Neuron (in vitro differentiated cells): Measurements from ENCODE around the gene ZSCAN2.

Experiments
- H2AFZ ChIP-seq: one replicate; pipeline ENCODE4 v1.6.1; 2013; ENCODE audit warnings: low read depth, mild to moderate bottlenecking, inconsistent platforms, low read length, moderate library complexity
- H3K27me3 ChIP-seq: one replicate; pipeline ENCODE4 v1.6.1; 2013; ENCODE audit warnings: low read length; ENCODE audit not compliant: insufficient read depth
- H3K36me3 ChIP-seq: one replicate; pipeline ENCODE4 v1.6.1; 2013; ENCODE audit warnings: low read length; ENCODE audit not compliant: insufficient read depth
- H3K4me1 ChIP-seq: one replicate; pipeline ENCODE4 v1.6.1; 2013; ENCODE audit warnings: low read length; ENCODE audit not compliant: insufficient read depth
- H3K4me3 ChIP-seq: 2 replicates; pipeline ENCODE4 v1.5.1; 2013; ENCODE audit warnings: mild to moderate bottlenecking, low read length, moderate library complexity
- H3K9me3 ChIP-seq: one replicate; pipeline ENCODE4 v1.6.1; 2013; ENCODE audit warnings: low read length

Gene ZSCAN2

DNA sequence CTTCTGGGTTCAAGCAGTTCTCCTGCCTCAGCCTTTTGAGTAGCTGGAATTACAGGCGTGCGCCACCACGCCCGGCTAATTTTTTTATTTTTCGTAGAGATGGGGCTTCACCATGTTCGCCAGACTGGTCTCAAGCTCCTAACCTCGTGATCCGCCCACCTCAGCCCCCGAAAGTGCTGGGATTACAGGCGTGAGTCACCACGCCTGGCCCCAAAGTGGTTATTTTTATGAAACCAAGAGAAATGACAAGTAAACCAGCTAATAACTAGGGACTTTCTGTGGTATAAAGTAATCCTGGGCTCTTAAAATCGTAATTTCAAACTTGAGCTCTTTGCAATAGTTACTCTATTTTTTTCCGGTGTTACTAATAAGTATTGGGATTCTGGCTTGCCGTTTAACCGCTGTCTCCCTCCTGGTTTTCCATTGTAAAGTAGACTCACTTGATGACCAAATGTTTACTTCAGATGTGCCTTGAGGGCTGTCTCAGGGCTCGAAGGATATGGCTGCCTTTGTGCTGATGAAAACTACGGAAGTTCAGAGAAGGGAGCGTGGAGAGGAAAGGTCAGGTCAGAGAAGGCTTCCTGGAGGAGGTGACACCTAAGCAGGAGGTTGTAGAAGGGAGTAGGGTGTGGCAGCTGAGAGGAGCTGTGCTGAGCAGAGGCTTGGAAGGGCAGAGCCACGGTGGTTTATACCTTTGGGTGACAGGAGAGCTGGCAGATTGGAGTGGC lies 4.2 kb downstream of the ZSCAN2 start:
- Histone ChIP-seq H3K36me3 (peaks cover 39% of the 10 kb centered on the region), H3K27me3 (no peaks in the 10 kb centered on the region), H3K9me3 (no peaks in the 10 kb centered on the region), H3K4me3 (no peak overlapping the region), H2AFZ (no peak overlapping the region), H3K4me1 (peaks cover 6% of the 10 kb centered on the region)

DNA sequence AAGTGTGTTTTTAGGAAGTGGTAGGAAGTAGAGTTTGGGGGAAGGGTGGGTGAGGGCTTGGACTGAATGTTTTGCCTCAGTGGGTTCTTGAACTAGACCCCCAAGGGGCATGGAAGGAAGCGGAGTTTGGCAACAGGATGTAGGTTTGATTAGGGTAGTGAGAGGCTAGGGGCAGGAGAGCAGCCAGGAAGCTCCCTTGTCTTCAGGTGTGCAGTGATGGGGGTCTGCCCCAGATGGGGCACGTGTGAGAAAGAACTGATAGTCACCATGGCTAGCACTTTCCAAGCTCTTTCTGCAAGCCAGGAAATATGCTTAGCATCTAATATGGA lies 4.7 kb downstream of the ZSCAN2 start:
- no peaks in the 10 kb centered on the region for H3K9me3 ChIP-seq
- peaks cover 42% of the 10 kb centered on the region for H3K36me3 ChIP-seq
- no peaks in the 10 kb centered on the region for H3K27me3 ChIP-seq
- H3K4me3 ChIP-seq, result no peak overlapping the region
- H3K4me1 ChIP-seq, result peaks cover 6% of the 10 kb centered on the region
- no peak overlapping the region for H2AFZ ChIP-seq

DNA sequence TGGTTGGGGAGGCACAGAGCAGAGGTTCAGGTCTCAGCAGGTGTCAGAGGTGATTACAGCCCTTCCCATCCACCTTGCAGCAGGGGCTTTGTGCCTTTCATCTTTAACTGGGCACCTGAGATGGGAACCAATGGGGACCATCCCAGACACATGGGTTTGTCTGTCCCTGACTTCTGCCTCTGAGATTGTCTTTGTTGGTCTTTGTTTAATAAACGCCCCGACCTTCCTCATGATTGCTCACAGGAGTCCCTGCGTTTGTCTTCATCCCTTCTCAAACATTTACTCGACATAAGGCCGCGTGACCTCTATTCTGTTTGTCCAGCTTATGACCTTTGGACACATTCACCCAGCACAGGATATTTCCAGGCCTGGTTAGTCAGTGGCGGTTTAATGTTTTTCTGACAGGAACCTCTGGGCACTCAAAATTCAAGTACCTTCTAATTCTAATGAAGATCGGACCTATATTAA lies 5.9 kb downstream of the ZSCAN2 start:
- Histone ChIP-seq H3K36me3 (peaks cover 42% of the 10 kb centered on the region), H3K27me3 (no peaks in the 10 kb centered on the region), H2AFZ (no peak overlapping the region)

DNA sequence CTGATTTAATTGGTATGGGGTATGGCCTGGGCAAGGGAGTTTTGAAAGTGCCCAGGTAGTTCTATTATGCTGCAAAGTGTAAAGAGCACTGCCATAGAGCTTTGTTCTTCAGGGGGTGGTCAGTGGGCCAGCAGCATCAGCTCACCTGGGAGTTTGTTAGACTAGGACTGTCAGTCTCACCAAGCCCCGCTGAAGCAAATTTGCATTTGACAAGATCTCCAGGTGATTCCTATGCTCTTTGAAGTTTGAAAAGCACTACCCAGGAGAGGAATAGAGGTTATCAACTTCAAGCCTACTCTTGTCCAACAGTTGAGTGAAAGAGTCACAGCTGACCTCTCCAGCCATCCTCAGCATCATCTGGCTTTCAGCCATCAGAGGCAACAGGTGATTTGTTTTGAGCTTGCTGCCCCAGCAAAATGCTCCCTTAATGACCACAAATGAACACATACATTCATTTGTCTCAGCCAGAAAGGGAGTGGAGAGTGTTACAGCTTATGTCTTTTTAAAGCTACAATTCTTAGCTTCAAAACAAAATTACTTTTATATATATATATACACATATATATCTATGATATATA lies 8.0 kb downstream of the ZSCAN2 start:
- Histone ChIP-seq H3K27me3 (no peaks in the 10 kb centered on the region), H3K4me1 (no peaks in the 10 kb centered on the region), H2AFZ (no peak overlapping the region), H3K9me3 (no peaks in the 10 kb centered on the region), H3K36me3 (peaks cover 39% of the 10 kb centered on the region), H3K4me3 (no peak overlapping the region)

More for the DNA sequence above, 5.9 kb downstream of the ZSCAN2 start:
- H3K4me3 ChIP-seq, result no peak overlapping the region
- H3K9me3 ChIP-seq, result no peaks in the 10 kb centered on the region
- peaks cover under 1% of the 10 kb centered on the region for H3K4me1 ChIP-seq

DNA sequence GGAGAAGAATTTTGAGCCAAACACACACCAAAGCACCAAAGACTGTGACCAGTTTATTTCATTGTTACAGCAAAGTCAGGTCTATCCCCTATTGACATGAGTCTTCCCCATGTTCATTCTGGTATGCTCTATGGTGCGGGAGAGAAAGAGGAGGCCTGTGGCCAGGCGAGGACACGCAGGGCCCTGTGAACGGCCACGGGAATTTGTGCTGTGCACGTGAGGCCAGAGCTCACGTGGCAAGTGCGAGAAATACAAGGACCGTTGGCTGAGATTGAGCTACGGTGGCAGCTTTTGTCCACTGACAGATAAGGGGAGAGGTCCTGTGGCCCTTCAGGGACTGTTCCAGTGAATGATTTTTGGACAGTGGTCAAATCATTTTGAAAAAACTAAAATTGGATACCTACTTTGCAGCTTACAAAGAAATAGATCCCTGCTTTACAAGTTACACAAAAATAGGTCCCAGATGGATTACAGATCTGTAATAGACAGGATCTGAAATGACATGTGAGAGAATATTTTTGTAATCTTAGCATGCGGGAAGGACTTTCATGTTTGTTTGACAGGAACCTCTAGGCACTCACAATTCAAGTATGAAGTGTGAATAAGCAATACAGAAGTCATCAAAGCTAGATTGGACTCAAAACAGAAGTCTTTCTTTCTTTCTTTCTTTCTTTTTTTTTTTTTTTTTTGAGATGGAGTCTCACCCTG lies 9.2 kb downstream of the ZSCAN2 start:
- H2AFZ ChIP-seq, result no peak overlapping the region
- H3K4me3 ChIP-seq, result no peak overlapping the region
- H3K4me1 ChIP-seq, result no peaks in the 10 kb centered on the region
- no peaks in the 10 kb centered on the region for H3K9me3 ChIP-seq
- no peaks in the 10 kb centered on the region for H3K27me3 ChIP-seq
- H3K36me3 ChIP-seq, result peaks cover 30% of the 10 kb centered on the region

DNA sequence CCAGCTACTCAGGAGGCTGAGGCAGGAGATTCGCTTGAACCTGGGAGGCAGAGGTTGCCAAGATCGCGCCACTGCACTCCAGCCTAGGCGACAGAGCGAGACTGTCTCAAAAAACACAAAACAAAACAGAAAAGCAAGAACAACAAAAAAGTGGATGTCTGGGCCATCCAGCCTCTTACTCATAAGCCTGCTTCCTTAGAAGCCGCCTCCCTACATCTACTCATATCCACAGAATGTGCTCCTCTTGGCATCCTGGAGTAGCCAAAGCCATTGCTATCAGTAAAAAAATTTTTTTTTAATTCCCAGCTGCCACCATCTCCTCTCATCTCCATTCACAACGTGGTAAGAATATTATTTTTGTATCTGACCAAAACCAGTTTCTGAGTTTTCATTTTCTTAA lies 10.8 kb downstream of the ZSCAN2 start:
- no peak overlapping the region for H3K4me3 ChIP-seq
- peaks cover 23% of the 10 kb centered on the region for H3K36me3 ChIP-seq
- H3K4me1 ChIP-seq, result no peaks in the 10 kb centered on the region
- H3K27me3 ChIP-seq, result no peaks in the 10 kb centered on the region
- H3K9me3 ChIP-seq, result no peaks in the 10 kb centered on the region
- no peak overlapping the region for H2AFZ ChIP-seq

DNA sequence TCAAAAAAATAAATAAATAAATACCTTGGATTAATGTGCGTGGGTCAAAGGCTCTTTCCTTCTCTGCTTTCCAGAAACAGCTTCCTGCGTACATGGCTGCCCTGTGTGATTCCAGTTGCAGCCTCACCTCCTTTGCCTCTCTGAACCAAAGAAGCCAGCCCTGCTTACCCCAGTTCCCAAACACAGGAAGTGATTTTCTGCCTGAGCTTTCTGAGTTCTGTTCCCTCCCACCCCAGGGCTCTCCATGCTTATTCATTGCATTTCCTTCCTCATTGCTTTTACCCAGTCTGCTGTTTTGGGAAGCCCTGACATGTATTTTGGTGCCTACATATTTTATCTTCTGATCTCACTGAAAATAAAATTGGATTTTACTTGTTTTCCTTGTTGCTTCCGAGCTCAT lies 15.4 kb downstream of the ZSCAN2 start:
- Histone ChIP-seq H3K4me3 (no peak overlapping the region), H3K36me3 (peaks cover 17% of the 10 kb centered on the region), H3K4me1 (no peaks in the 10 kb centered on the region), H3K27me3 (no peaks in the 10 kb centered on the region), H2AFZ (no peak overlapping the region), H3K9me3 (peaks cover 13% of the 10 kb centered on the region)

DNA sequence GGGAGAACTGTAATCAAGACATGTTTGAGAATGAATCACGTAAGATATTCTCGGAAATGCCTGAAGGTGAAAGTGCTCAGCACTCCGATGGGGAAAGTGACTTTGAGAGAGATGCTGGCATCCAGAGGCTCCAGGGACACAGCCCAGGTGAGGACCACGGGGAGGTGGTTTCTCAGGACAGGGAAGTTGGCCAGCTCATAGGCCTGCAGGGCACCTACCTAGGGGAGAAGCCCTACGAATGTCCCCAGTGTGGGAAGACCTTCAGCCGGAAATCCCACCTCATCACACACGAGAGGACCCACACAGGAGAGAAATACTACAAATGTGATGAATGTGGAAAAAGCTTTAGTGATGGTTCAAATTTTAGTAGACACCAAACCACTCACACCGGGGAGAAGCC lies 19.8 kb downstream of the ZSCAN2 start:
- H3K36me3 ChIP-seq, result peaks cover 32% of the 10 kb centered on the region
- no peaks in the 10 kb centered on the region for H3K4me1 ChIP-seq
- H3K9me3 ChIP-seq, result peaks cover 32% of the 10 kb centered on the region
- no peaks in the 10 kb centered on the region for H3K27me3 ChIP-seq
- H3K4me3 ChIP-seq, result no peak overlapping the region
- H2AFZ ChIP-seq, result no peak overlapping the region

DNA sequence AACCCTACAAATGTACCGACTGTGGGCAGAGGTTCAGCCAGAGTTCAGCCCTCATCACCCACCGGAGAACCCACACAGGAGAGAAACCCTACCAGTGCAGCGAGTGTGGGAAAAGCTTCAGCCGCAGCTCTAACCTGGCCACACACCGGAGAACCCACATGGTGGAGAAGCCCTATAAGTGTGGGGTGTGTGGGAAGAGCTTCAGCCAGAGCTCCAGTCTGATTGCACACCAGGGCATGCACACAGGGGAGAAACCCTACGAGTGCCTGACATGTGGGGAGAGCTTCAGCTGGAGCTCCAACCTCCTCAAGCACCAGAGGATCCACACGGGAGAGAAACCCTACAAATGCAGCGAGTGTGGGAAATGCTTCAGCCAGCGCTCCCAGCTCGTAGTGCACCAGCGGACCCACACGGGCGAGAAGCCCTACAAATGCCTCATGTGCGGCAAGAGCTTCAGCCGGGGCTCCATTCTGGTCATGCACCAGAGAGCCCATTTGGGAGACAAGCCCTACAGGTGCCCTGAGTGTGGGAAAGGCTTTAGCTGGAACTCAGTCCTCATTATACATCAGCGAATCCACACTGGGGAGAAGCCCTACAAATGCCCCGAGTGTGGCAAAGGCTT lies 20.7 kb downstream of the ZSCAN2 start:
- Histone ChIP-seq H2AFZ (no peak overlapping the region), H3K27me3 (no peaks in the 10 kb centered on the region), H3K4me3 (no peak overlapping the region), H3K36me3 (peaks cover 29% of the 10 kb centered on the region), H3K4me1 (no peaks in the 10 kb centered on the region), H3K9me3 (peaks cover 32% of the 10 kb centered on the region)

DNA sequence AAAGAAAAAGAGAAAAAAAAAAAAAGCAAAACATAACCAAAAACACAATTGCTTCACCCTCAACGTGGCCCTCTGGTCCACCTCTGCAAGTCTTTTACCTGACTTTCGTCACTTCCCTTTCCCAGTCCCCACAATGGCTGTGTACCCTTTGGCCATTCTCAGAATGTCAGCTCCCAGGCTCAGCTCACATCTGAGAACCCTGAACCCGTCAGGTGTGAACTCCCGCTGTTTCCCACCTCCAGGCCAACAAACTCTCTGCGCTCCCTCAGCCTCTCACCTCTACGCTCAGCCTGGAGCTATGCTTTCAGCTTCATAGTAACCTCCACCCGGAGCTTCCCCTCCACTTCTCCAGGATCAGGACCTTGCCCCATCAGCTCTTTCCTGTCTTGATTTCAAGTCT lies 23.6 kb downstream of the ZSCAN2 start:
- H2AFZ ChIP-seq, result no peak overlapping the region
- H3K36me3 ChIP-seq, result peaks cover 29% of the 10 kb centered on the region
- no peaks in the 10 kb centered on the region for H3K27me3 ChIP-seq
- no peak overlapping the region for H3K4me3 ChIP-seq
- H3K4me1 ChIP-seq, result no peaks in the 10 kb centered on the region
- peaks cover 28% of the 10 kb centered on the region for H3K9me3 ChIP-seq

DNA sequence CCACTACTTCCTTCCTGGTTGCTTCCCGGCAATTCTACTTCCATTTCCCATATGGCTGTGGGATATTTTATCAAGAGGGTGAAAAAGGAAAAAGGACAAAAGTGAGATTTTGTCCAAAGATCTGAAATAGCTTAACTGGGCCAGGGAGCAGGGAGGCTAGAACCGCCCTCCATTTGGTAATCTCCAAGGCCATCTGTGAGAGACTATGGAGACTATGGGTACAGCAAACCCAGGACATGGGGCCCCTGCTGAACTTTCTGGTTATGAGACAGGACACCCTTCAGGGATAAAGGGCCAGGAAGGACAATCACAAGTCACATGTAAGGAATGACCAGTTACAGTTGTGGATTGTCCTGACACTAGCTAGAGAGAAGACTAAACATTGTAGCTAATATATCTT lies 24.3 kb downstream of the ZSCAN2 start:
- H3K9me3 ChIP-seq, result peaks cover 28% of the 10 kb centered on the region
- peaks cover 29% of the 10 kb centered on the region for H3K36me3 ChIP-seq
- no peak overlapping the region for H2AFZ ChIP-seq
- H3K4me3 ChIP-seq, result no peak overlapping the region
- no peaks in the 10 kb centered on the region for H3K27me3 ChIP-seq
- no peaks in the 10 kb centered on the region for H3K4me1 ChIP-seq

DNA sequence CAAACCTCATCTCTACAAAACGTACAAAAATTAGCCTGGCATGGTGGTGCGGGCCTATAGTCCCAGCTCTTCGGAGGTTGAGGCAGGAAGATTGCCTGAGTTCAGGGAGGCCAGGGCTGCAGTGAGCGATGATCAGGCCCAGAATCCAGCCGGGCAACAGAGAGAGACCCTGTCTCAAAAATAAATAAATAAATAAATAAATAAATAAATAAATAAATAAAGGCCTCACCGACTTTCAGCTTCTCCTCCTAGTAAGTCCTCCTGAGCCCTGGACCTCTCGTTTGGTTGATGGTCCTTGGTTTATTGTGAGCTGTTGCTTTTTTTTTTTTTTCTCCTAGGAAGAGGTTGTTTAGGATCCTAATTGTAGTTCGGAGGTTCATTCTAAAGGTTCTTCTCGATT lies 28.2 kb downstream of the ZSCAN2 start:
- Histone ChIP-seq H3K4me3 (no peak overlapping the region), H3K36me3 (peaks cover 2% of the 10 kb centered on the region)

DNA sequence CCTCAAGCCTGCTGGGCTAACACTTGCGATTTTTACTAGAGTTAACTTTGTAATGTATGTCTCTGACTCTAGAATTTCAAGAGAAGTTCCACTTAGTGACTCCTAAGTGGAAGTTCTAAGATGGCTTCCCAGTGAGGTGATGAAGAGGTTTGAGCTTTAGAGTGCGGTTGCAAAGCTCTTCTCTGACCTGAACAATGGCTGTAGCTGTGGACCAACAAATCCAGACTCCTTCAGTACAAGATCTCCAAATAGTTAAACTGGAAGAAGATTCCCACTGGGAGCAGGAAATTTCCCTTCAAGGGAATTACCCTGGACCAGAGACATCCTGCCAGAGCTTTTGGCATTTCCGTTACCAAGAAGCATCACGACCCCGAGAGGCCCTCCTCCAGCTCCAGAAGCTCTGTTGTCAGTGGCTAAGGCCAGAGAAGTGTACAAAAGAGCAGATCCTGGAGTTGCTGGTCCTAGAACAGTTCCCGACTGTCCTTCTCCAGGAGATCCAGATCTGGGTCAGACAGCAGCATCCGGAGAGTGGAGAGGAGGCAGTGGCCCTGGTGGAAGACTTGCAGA lies 31.0 kb downstream of the ZSCAN2 start:
- Histone ChIP-seq H3K36me3 (peaks cover 8% of the 10 kb centered on the region), H2AFZ (peak overlapping the region; percentile 63), H3K4me1 (peaks cover 17% of the 10 kb centered on the region), H3K4me3 (peak overlapping the region; percentile 86), H3K27me3 (no peaks in the 10 kb centered on the region), H3K9me3 (no peaks in the 10 kb centered on the region)

More for the DNA sequence above, 28.2 kb downstream of the ZSCAN2 start:
- peaks cover 10% of the 10 kb centered on the region for H3K4me1 ChIP-seq
- H3K27me3 ChIP-seq, result no peaks in the 10 kb centered on the region
- H2AFZ ChIP-seq, result no peak overlapping the region
- H3K9me3 ChIP-seq, result no peaks in the 10 kb centered on the region
